Activated T-cell treated with anti-CD3 and anti-CD28 coated beads, Interleukin-2, amount 50 U/mL, for 72 hours (primary cell): Measurements from ENCODE around the gene REV1. TPM values are rescaled to one million over a fixed set of nuclear protein-coding genes. Genes with fewer than 3 reads are reported as not detected.
A peak's percentile ranks its signal among the peaks of the same experiment; 100 is the strongest.

Experiments
- ATAC-seq, 2 donors: fragments of 150-1000 bp; cut with Tn5 transposase; replicated peaks in 1 of 2; 2 replicates each; pipeline ENCODE4 v1.10.0; 2021; ENCODE audit warnings: moderate library complexity in 2 of 2, mild to moderate bottlenecking in 1 of 2
- DNase-seq, 2 donors: peaks; one replicate each; pipeline ENCODE4 v3.0.0; 2021 to 2022; ENCODE audit warnings: mixed read lengths in 1 of 2
- H3K27ac Mint-ChIP-seq: one replicate; pipeline ENCODE4 v1.8.0; 2022; ENCODE audit warnings: mild to moderate bottlenecking, moderate library complexity, mixed read lengths
- H3K27me3 Mint-ChIP-seq: one replicate; pipeline ENCODE4 v1.8.0; 2022; ENCODE audit warnings: low read depth, mixed read lengths
- H3K36me3 Mint-ChIP-seq, 2 donors: one replicate each; pipeline ENCODE4 v1.8.0; 2022; ENCODE audit warnings: mixed read lengths in 2 of 2, mild to moderate bottlenecking in 1 of 2; ENCODE audit not compliant: insufficient read depth in 2 of 2
- H3K4me1 Mint-ChIP-seq: one replicate; pipeline ENCODE4 v1.8.0; 2022; ENCODE audit warnings: low read depth, mixed read lengths
- H3K4me3 Mint-ChIP-seq, 2 donors: one replicate each; pipeline ENCODE4 v1.8.0; 2022; ENCODE audit warnings: mild to moderate bottlenecking in 2 of 2, mixed read lengths in 2 of 2, moderate library complexity in 2 of 2
- H3K9me3 Mint-ChIP-seq, 2 donors: one replicate each; pipeline ENCODE4 v1.8.0; 2022; ENCODE audit warnings: mixed read lengths in 2 of 2
- total RNA-seq, 2 donors: library from RNA; stranded (reverse); gene quantifications; one replicate each; pipeline ENCODE4 v1.2.3, GENCODE V29; 2022

REV1 gene
- total RNA-seq, 2 donors from 2014 or later = 39.8 to 51.4 TPM

DNA sequence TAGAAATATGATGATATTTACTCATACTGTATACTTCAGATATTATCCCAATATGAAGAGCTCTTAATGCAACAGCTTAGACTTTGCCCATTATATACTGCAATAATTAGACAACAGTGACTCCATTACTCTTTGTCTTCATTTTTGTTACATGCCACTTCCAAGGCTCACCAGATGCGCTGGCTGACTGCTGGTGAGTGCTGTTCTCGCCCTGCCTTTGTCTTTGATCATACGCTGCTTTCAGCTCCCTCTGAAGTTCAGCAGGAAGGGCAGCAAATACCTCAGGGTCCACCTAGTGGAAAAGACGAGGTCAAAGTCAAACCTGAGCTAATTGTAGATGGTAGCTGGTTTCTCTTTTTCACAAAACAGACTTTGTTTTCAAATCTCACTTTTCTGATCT, 86.3 kb downstream of the REV1 start:
- peaks cover 1 to 24% of the 10 kb centered on the region in 2 donors for H3K36me3 Mint-ChIP-seq
- peak overlapping the region; percentile 76 for H3K27ac Mint-ChIP-seq
- no peaks in the 10 kb centered on the region for H3K9me3 Mint-ChIP-seq
- peaks cover 14% of the 10 kb centered on the region for H3K4me1 Mint-ChIP-seq
- DNase-seq (no peak), ATAC-seq (no peak)
- no peak overlapping the region for H3K4me3 Mint-ChIP-seq
- no peaks in the 10 kb centered on the region for H3K27me3 Mint-ChIP-seq

DNA sequence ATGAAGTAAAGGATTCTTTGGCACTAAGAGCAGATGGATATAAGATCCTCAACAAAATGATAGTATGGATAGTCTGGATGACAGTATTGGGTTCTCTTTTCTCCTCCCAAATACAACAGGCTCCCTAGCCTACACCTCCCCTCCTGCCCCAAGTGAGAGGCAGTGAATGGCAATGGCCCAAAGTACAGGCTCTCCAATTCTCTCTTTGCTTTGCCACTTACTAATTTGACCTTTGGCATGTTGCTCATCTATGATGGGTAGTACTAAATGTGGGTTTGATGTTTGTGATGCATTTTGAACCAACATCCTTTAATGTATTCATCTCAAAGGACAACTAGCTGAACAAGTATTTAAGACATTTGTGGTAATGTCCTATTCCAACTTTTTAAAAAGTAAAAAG, 86.7 kb downstream of the REV1 start:
- Mint-ChIP-seq H3K9me3 (no peaks in the 10 kb centered on the region), H3K27me3 (no peaks in the 10 kb centered on the region), H3K4me1 (peaks cover 12% of the 10 kb centered on the region), H3K27ac (peak overlapping the region; percentile 76), H3K4me3 (no peak overlapping the region), H3K36me3 (peaks cover 1 to 28% of the 10 kb centered on the region in 2 donors)
- DNase-seq (no peak), ATAC-seq (peak; percentile 20 to 36)

DNA sequence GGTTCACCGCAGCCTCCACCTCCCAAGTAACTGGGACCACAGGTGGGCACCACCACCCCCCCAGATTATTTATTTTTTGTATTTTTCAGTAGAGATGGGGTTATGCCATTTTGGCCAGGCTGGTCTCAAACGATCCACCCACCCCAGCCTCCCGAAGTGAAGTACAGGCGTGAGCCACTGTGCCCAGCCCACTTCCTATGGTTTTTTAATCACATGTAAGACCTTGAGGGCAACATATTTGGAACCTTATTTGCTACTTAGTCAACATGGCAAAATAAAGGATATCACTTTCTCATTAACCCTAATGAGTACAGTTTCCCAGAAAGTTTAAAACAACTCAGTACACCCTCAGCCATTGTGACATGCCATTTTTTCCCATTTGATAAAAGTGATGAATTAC, 88.0 kb downstream of the REV1 start:
- ATAC-seq = no peak
- Mint-ChIP-seq H3K27ac (peak overlapping the region; percentile 51), H3K36me3 (peaks cover 1 to 29% of the 10 kb centered on the region in 2 donors), H3K4me3 (no peak overlapping the region), H3K9me3 (no peaks in the 10 kb centered on the region), H3K27me3 (no peaks in the 10 kb centered on the region), H3K4me1 (peaks cover 10% of the 10 kb centered on the region)
- no peak for DNase-seq

DNA sequence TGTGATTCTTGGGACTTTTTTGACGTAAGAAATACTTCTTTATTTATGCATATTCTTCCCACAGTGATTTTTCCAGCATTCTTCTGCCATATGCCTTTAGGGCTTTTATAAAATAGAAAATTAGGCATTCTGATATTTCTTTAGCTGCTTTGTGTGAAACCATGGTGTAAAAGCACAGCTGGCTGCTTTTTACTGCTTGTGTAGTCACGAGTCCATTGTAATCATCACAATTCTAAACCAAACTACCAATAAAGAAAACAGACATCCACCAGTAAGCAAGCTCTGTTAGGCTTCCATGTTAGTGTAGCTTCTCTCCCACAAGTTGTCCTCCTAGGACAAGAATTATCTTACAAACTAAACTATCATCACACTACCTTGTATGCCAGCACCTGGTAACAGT, 90.0 kb downstream of the REV1 start:
- peaks cover 10% of the 10 kb centered on the region for H3K4me1 Mint-ChIP-seq

DNA sequence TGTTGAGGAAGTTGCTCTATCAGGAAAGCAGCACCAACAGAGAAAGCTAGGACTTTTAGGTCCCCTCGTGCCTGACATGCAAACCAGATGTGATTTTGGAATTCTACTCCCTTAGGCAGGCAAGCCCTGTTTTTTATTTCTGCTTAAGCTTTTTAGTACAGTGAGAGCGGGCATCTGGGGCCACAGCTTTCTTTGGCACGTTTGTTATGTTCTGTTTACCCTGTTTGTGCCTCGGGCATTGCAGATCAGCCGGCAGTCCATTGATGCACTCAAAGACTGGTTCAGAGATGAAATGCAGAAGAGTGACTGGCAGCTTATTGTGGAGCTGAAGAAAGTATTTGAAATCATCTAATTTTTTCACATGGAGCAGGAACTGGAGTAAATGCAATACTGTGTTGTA, 90.8 kb downstream of the REV1 start:
- Mint-ChIP-seq H3K27ac (peak overlapping the region; percentile 31), H3K4me1 (peaks cover 10% of the 10 kb centered on the region), H3K36me3 (peaks cover 1 to 41% of the 10 kb centered on the region in 2 donors), H3K27me3 (no peaks in the 10 kb centered on the region), H3K4me3 (no peak overlapping the region), H3K9me3 (no peaks in the 10 kb centered on the region)
- ATAC-seq = no peak
- DNase-seq = no peak

More for the DNA sequence above, 90.0 kb downstream of the REV1 start:
- ATAC-seq (no peak), DNase-seq (no peak)
- Mint-ChIP-seq H3K36me3 (peaks cover 1 to 34% of the 10 kb centered on the region in 2 donors), H3K4me3 (no peak overlapping the region), H3K9me3 (no peaks in the 10 kb centered on the region), H3K27me3 (no peaks in the 10 kb centered on the region), H3K27ac (peak overlapping the region; percentile 90)

DNA sequence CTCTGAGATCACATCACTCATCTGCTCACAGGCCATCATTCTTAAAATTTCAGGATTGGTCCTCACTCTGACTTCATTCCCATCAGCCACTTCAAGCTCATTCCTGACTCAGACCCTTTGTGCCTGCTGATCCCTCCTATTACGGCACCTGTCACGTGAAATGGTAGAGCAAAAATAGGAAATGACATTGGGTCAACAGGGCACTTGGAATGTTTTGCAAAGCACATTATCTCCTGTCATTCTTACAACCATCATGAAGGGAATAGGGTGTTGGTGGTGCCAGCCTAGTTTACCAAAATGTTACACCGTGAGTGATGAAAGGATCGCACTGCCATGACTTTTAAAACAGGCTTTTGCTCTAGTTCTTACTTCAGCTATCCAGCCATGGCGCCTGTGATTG, 91.5 kb downstream of the REV1 start:
- ATAC-seq (no peak), DNase-seq (no peak)
- Mint-ChIP-seq H3K4me3 (no peak overlapping the region), H3K4me1 (peaks cover 4% of the 10 kb centered on the region), H3K27ac (peak overlapping the region; percentile 56), H3K36me3 (peaks cover 1 to 41% of the 10 kb centered on the region in 2 donors), H3K9me3 (no peaks in the 10 kb centered on the region), H3K27me3 (no peaks in the 10 kb centered on the region)

DNA sequence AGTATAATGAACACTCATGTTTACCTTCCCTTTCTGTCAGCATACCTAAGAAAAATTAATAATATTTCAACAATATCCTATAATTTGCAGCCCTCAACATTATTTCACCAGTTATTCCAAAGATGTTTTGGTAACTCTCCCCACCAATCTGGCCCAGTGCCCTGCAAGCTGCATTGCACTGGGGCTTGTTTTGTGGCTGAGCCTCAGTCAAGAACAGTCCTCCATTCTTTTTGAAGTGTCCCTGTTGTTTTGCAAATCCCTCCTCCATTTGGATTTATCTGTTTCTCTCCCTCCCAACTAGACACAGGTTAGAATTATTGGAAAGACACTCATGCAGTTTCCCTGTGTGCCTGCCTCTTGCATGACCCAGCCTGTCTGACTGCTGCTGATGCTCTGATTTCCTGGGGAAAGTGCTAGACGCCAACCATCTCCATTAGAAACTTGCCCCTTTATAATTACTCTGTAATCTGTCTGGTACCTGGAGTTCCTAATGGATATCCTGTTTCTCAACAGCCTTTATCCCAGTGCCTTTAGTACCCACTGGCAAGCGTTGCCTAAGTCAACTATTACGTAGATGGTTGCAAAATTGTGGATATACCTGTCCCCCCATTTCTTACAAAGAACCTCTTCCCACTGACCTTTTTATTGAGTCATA, 92.4 kb downstream of the REV1 start:
- H3K9me3 Mint-ChIP-seq = no peaks in the 10 kb centered on the region
- H3K27ac Mint-ChIP-seq = peak overlapping the region; percentile 56
- ATAC-seq (no peak), DNase-seq (no peak)
- no peaks in the 10 kb centered on the region for H3K4me1 Mint-ChIP-seq
- peaks cover 0 to 39% of the 10 kb centered on the region in 2 donors for H3K36me3 Mint-ChIP-seq
- H3K27me3 Mint-ChIP-seq = no peaks in the 10 kb centered on the region
- no peak overlapping the region for H3K4me3 Mint-ChIP-seq

DNA sequence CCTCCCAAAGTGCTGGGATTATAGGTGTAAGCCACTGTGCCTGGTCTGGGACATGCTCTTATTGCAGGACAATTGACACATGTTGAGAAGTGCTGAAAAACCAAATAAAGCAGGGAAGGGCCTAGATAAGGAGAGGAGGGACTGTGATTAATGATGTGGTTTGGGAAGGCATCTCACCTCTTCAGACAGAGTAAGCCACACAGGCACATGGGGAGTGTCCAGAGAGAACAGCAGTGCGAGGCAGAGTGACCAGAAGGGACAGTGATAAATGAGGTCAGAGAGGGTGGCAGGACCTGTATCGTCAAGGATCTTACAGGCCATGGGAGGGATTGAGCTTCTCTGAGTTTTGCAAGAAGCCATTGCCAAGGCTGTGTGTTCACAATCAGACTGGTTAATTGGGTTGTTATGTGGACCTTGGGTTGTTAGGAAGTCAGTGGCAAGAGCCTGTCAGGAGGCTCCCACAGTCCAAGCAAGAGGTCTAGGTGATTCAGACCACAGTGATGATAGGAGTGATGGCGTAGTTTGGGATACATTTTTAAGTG, 94.2 kb downstream of the REV1 start:
- Mint-ChIP-seq H3K4me1 (no peaks in the 10 kb centered on the region), H3K4me3 (no peak overlapping the region), H3K27me3 (no peaks in the 10 kb centered on the region), H3K36me3 (peaks cover 0 to 40% of the 10 kb centered on the region in 2 donors), H3K9me3 (no peaks in the 10 kb centered on the region), H3K27ac (peak overlapping the region; percentile 12)
- DNase-seq (no peak), ATAC-seq (no peak)

DNA sequence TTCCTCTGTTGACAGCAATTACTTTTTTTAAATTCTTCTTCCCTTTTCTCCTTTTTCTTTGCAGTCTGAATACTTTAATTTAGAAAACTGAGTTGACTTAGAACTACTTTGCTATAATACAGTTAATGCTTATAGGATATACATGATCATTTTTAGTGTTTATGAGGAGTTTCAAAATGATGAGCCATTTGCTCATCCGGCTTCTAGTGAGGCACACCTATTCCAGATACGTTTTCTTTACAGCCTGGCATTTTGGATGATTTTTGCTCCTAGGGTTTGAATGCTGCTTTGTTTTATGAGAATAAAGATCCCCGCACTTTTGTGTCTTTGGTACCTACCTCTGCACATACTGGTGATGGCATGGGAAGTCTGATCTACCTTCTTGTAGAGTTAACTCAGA, 99.9 kb downstream of the REV1 start:
- H3K9me3 Mint-ChIP-seq = no peaks in the 10 kb centered on the region
- DNase-seq (no peak), ATAC-seq (no peak)
- H3K4me3 Mint-ChIP-seq = no peak overlapping the region
- H3K4me1 Mint-ChIP-seq = no peaks in the 10 kb centered on the region
- H3K36me3 Mint-ChIP-seq = peaks cover 5 to 20% of the 10 kb centered on the region in 2 donors
- H3K27me3 Mint-ChIP-seq = no peaks in the 10 kb centered on the region
- no peak overlapping the region for H3K27ac Mint-ChIP-seq

DNA sequence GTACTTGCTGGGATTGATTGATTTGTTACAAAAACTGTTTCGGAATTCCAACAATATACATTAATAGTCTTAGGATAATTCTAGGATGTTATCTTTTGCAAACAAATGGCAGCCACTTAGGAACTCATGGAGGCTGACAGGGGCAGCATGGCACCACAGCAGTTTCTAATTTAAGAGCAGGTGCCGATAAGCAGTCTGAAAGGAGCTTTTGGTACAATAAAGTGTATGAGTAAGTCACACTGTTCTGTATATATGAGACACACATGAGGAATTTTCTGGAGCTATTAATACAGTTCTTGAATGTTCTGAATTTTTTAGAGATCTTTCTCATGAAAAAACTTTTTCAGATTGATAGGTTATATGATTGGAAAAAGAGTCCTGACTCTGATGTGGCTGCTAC, 100.4 kb downstream of the REV1 start:
- no peak overlapping the region for H3K27ac Mint-ChIP-seq
- ATAC-seq = no peak

DNA sequence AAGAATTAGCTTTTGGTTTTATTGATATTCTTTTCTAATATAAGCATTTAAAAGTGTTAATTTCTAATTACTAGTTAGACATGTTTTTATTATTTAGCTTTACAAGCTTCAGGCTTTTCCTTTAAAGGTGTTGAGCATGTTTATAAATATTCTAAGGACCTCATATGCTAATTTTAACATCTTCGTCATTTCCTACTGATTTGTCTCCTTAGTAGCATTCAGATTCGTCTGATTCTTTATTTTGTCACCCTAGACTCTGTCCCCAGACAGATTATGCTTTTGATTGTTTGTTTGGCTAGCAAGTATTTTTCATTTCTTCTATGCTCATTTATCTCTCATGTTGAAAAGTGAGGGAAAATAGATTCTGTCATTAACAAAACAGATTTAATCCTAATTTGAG, 100.9 kb downstream of the REV1 start:
- Mint-ChIP-seq H3K36me3 (peaks cover 8 to 16% of the 10 kb centered on the region in 2 donors), H3K27ac (no peak overlapping the region), H3K4me1 (no peaks in the 10 kb centered on the region), H3K9me3 (no peaks in the 10 kb centered on the region), H3K27me3 (no peaks in the 10 kb centered on the region), H3K4me3 (no peak overlapping the region)
- ATAC-seq = no peak
- no peak for DNase-seq

More for the DNA sequence above, 100.4 kb downstream of the REV1 start:
- Mint-ChIP-seq H3K36me3 (peaks cover 7 to 19% of the 10 kb centered on the region in 2 donors), H3K4me3 (no peak overlapping the region), H3K9me3 (no peaks in the 10 kb centered on the region), H3K4me1 (no peaks in the 10 kb centered on the region), H3K27me3 (no peaks in the 10 kb centered on the region)
- DNase-seq = no peak

DNA sequence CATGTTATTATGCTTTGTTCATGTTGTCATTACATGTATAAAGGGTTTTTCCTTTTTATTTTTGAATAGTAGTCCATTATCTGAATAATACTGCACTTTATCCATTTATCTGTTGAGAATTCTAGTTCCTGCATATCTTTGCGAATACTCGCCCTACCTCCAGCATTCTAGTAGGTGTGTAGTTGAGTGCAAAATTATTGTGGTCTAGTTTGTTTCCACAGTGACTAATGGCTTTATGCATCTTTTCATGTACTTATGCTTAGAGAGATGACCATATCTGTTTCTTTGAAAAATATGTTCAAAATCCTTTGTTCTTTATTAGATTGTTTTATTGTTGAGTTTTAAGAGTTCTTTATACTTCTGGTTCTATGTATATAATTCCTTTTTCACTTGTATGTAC, 103.8 kb downstream of the REV1 start:
- no peak overlapping the region for H3K4me3 Mint-ChIP-seq

DNA sequence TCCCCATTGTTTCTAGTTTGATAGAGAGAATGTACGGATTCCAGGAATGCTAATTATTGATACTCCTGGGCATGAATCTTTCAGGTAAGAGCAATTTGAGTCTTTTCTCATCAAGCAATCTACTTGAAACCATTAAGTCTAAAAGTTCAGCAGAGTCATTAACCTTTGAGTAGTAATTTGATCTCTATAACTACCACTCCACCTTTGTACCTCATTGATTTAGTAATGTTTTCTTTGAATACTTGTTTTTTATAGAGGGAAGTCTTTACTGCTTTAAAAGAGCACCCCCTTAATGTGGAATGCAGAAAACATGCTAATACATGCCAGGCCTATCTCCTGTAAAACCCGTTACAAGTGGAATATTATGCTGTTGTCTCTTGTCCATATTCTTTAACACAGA, 107.7 kb downstream of the REV1 start:
- Mint-ChIP-seq H3K9me3 (no peaks in the 10 kb centered on the region), H3K36me3 (peaks cover 15 to 39% of the 10 kb centered on the region in 2 donors), H3K4me1 (peaks cover 18% of the 10 kb centered on the region), H3K4me3 (no peak overlapping the region), H3K27me3 (no peaks in the 10 kb centered on the region), H3K27ac (no peak overlapping the region)
- DNase-seq (no peak), ATAC-seq (no peak)

More for the DNA sequence above, 103.8 kb downstream of the REV1 start:
- ATAC-seq (no peak), DNase-seq (no peak)
- H3K36me3 Mint-ChIP-seq = peaks cover 12 to 26% of the 10 kb centered on the region in 2 donors
- H3K27ac Mint-ChIP-seq = no peak overlapping the region
- H3K4me1 Mint-ChIP-seq = no peaks in the 10 kb centered on the region
- no peaks in the 10 kb centered on the region for H3K9me3 Mint-ChIP-seq
- no peaks in the 10 kb centered on the region for H3K27me3 Mint-ChIP-seq
